Heart right ventricle (tissue), 16 donors: ENCODE results near the gene METTL3. TPM values are rescaled to one million over a fixed set of nuclear protein-coding genes. Genes with fewer than 3 reads are reported as not detected.
A peak's percentile ranks its signal among the peaks of the same experiment; 100 is the strongest.

Experiments
- ATAC-seq, 8 donors: fragments of 200-7000 bp; cut with Tn5 transposase; one replicate each; pipeline ENCODE4 v1.9.1; 2020; ENCODE audit warnings: mild to moderate bottlenecking in 8 of 8, moderate library complexity in 8 of 8, moderate number of reproducible peaks in 1 of 8
- DNase-seq, 2 donors: peaks; one replicate each; pipeline ENCODE4 v3.0.0-alpha.2; 2020
- H3K27ac ChIP-seq, 10 donors: fragments of 200-600 bp; sonication (generic) in 2 of 10; one replicate each; pipeline versions ENCODE4 v1.5.0 to v1.8.0; 2020 to 2022; ENCODE audit warnings: mild to moderate bottlenecking in 3 of 10
- H3K27me3 ChIP-seq, 7 donors: fragments of 200-600 bp; one replicate each; pipeline ENCODE4 v1.8.0; 2021 to 2022; ENCODE audit warnings: mild to moderate bottlenecking in 2 of 7
- H3K36me3 ChIP-seq, 9 donors: fragments of 200-600 bp; sonication (generic) in 1 of 9; one replicate each; pipeline versions ENCODE4 v1.5.0 to v1.8.0; 2020 to 2022; ENCODE audit warnings: mild to moderate bottlenecking in 2 of 9
- H3K4me1 ChIP-seq, 9 donors: fragments of 200-600 bp; sonication (generic) in 1 of 9; one replicate each; pipeline versions ENCODE4 v1.5.0 to v1.8.0; 2020 to 2022; ENCODE audit warnings: mild to moderate bottlenecking in 4 of 9
- H3K4me3 ChIP-seq, 10 donors: fragments of 200-600 bp; sonication (generic) in 2 of 10; one replicate each; pipeline versions ENCODE4 v1.5.0 to v1.8.0; 2020 to 2022; ENCODE audit warnings: mild to moderate bottlenecking in 7 of 10, moderate library complexity in 2 of 10
- H3K9me3 ChIP-seq, 11 donors: fragments of 200-600 bp in 10 of 11; sonication (generic) in 2 of 11; one replicate each; pipeline versions ENCODE4 v1.5.0 to v1.8.0; 2013 to 2022; ENCODE audit warnings: mild to moderate bottlenecking in 2 of 11, control low read depth in 1 of 11, moderate library complexity in 1 of 11
- WGBS, 2 donors: extraction: QIAGEN DNeasy Blood & Tissue Kit; methylation state at CpG; one replicate each; pipeline ENCODE4 v1.1.7; 2013; ENCODE audit warnings: inconsistent platforms in 1 of 2; 5-methylcytosine and 5-hydroxymethylcytosine counted together
- intact Hi-C, 10 donors: fragments of 100-400 bp; cut with DNase I; formaldehyde crosslinking; loops; one replicate each; pipeline versions ENCODE4 v1.11.1 to v1.14.2; 2022
- polyA plus RNA-seq, 2 donors: library from polyadenylated mRNA; stranded (reverse); fragments of 200-250 nt; gene quantifications; one replicate each; pipeline ENCODE4 v1.2.3, GENCODE V29; 2013
- total RNA-seq, 10 donors: library from RNA; stranded (reverse); fragmentation: NEBNext Ultra II Directional in 3 of 10; extraction: Animal tissue kit (Norgen Biotek cat#: 25700) in 3 of 10; gene quantifications; one replicate each; pipeline versions ENCODE4 v1.2.1 to v1.2.4, GENCODE V29; 2021 to 2023
- TF ChIP-seq, protein P1 (sequence below), 9 donors: fragments of 200-600 bp; sonication (generic) in 2 of 9; IDR thresholded peaks; one replicate each; pipeline versions ENCODE4 v1.5.0 to v1.8.0; 2021 to 2022; ENCODE audit warnings: antibody characterized with exemption in 9 of 9, mild to moderate bottlenecking in 5 of 9, moderate library complexity in 1 of 9
- donor health status: Arrhythmogenic right ventricular cardiomyopathy.
- donor health status: ischemic (EF 13 %, LVEDD 7.1; RV severe dilation, severe dysfunction).
- donor health status: healthy with polysubstance abuse.
- donor health status: DM: no; HTN: yes; CAD: no.
- donor health status: DM: no; HTN: no; CAD: no.
- donor health status: ischemic (EF 25% LVEDD 6.9; RV normal size, moderate dysfunction).
- donor health status: ischemic (EF 25% LVEDD 5.7; RV mildly dilated, moderate dysfunction).
- donor health status: healthy.
- donor health status: DM: yes; HTN: yes; CAD: no.
- donor health status: Ischemic cardiomyopathy.
- donor health status: ischemic (EF 35%, LVEDD 5.7; RV mildly dilated, moderate dysfunction).
- donor health status: nonischemic (EF 11% LVEDD 7.7; RV severe dilation, severe dysfunction).
- donor health status: DM: yes; HTN: yes; CAD: no.
- donor health status: PGD.
- donor health status: ischemic (EF 29% LVEDD 5.4; RV normal size, mild dysfunction).
- donor health status: nonischemic (EF 23%, LVEDD 6.1; RV moderate dilation, normal function).

The METTL3 gene
- total and polyA plus RNA-seq, 12 donors = 21.0 to 46.7 (median 24.0) TPM

DNA sequence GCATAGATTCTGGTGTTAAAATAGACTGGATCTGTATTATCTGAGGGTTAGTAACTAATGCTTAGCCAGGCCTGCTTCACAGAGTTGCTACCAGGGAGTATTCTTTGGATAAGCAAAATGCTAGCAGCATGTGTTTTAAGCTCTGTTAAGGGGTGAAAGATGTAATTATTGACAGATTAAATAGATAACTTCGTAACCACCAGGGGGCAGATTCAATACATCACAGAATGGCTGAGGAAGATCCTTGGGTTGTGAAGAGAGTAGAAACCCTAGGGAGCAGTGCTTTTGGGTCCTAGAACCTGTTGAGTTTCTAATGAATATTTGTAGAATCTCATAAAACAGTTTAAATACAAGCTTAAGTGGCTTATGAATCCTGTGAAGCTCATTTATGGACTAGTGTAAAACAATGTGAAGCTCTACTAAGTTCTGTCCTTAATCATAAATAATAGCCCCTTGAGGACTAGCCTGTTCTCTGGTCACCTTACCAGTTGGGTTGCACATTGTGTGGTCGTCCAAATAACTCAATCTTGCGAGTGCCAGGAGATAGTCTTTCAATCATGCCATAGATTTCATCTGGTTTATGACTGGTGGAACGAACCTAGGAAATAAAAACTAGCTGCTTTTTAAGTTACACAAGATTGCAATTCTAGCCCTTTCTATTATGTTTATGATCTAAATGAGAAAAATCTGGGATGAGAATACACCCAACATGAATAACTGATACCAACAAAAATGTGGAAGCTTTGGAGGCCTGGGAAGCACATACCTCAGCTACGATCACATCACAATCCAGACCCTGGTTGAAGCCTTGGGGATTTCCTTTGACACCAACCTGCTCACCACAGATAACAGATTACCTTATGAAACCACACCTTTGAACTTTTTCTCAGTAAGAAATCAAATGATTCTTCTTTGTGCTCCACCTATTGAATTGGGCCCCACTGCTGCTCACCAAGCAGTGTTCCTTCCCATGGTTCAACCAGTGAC lies 12.3 kb downstream of the METTL3 start:
- no peaks in the 10 kb centered on the region for H3K9me3 ChIP-seq
- peaks cover 0 to 100% (median 73%) of the 10 kb centered on the region in 9 donors for H3K36me3 ChIP-seq
- WGBS, 2 donors = 68 to 74% methylated on average over 5 of the region's 5 CpGs
- no peak for DNase-seq
- intact Hi-C loops = loop anchor here in 6 of 10 donors (2.0 to 10.0 kb wide), 3 partner anchors 56 to 58 kb away; no protein-coding TSS in a partner anchor
- no peak overlapping the region for H3K4me3 ChIP-seq
- no peaks in the 10 kb centered on the region for H3K27me3 ChIP-seq
- no peak overlapping the region for H3K27ac ChIP-seq
- no peaks in the 10 kb centered on the region for H3K4me1 ChIP-seq
- ATAC-seq = peak in 4 of 8 donors; percentile 22 to 32 (median 24)
- TF ChIP-seq, protein P1, sequence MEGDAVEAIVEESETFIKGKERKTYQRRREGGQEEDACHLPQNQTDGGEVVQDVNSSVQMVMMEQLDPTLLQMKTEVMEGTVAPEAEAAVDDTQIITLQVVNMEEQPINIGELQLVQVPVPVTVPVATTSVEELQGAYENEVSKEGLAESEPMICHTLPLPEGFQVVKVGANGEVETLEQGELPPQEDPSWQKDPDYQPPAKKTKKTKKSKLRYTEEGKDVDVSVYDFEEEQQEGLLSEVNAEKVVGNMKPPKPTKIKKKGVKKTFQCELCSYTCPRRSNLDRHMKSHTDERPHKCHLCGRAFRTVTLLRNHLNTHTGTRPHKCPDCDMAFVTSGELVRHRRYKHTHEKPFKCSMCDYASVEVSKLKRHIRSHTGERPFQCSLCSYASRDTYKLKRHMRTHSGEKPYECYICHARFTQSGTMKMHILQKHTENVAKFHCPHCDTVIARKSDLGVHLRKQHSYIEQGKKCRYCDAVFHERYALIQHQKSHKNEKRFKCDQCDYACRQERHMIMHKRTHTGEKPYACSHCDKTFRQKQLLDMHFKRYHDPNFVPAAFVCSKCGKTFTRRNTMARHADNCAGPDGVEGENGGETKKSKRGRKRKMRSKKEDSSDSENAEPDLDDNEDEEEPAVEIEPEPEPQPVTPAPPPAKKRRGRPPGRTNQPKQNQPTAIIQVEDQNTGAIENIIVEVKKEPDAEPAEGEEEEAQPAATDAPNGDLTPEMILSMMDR (IDR thresholded peaks at IDR 0.05) = peak; percentile 6 to 61 (median 49)

DNA sequence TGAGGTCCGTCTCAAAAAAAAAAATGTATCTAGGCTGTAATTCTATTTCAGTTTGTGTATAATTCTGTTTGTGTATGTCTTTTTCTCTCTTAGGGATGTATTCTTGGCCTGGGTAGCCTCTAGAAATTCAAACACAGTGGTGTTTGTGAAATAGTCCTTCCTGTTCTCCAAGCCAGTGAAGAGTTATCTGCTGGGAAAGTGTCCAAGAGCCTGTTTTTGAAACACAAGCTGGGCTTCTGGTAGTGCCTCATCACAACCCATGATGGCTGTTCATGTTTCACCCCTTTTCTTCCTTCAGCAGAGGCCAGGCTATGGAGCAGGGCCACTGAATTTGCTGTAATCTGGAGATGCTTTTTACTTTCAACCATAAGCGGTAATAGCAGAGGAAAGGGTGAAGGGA lies 14.7 kb downstream of the METTL3 start:
- intact Hi-C loops = loop anchor here in 5 of 10 donors (5.0 to 10.0 kb wide), 2 partner anchors 58 to 61 kb away; no protein-coding TSS in a partner anchor
- H3K36me3 ChIP-seq = peaks cover 0 to 100% (median 78%) of the 10 kb centered on the region in 9 donors
- ATAC-seq = peak in 4 of 8 donors; percentile 16 to 55 (median 26)

DNA sequence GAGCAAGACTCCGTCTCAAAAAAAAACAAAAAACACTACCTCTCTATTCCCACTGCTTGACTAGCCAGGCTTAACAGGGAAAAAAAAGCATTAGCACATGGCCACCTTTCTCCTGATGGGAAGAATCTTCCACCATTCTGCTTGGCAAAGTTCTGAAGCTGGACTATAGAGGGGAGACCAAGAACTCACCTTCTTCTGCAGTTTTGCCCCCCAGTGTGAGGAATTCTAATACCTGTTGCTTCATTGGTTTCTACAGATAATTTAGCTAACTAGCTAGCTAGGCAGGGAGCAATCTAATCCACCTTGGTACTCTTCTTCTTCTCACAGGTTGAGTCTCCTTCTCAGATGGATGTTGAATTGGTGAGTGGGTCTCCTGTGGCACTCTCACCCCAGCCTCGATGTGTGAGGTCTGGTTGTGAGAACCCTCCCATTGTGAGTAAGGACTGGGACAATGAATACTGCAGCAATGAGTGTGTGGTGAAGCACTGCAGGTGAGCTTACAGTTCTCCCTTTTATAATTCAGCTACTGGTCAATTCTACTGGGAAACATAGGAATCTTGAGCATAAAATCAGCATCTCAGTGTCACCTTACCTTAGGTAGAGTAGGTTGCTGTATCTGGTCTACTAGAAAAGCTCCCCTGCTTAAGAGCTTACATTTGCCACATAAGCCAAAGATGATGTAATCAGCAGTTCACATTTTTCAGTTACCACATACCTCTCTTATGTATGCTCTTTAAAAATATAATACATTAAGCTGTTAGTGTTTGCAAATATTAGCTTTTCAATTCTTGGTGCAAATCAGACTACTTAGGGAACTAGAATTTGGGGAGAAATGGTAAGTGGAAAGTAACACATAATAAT lies 16.0 kb downstream of the METTL3 start:
- Histone ChIP-seq H3K27ac (no peak overlapping the region), H3K4me3 (no peak overlapping the region), H3K4me1 (no peaks in the 10 kb centered on the region), H3K36me3 (peaks cover 0 to 100% (median 80%) of the 10 kb centered on the region in 9 donors), H3K9me3 (no peaks in the 10 kb centered on the region), H3K27me3 (no peaks in the 10 kb centered on the region)
- DNase-seq (no peak), ATAC-seq (no peak)
- intact Hi-C loops = loop anchor here in 5 of 10 donors (5.0 to 10.0 kb wide), 2 partner anchors 60 to 62 kb away; no protein-coding TSS in a partner anchor
- 90 to 91% methylated on average over 2 of the region's 2 CpGs for WGBS, 2 donors
- TF ChIP-seq, protein P1 (IDR thresholded peaks at IDR 0.05) = no peak

More for the DNA sequence above, 14.7 kb downstream of the METTL3 start:
- TF ChIP-seq, protein P1 (IDR thresholded peaks at IDR 0.05) = no peak
- H3K9me3 ChIP-seq = no peaks in the 10 kb centered on the region
- no peaks in the 10 kb centered on the region for H3K27me3 ChIP-seq
- H3K4me3 ChIP-seq = no peak overlapping the region
- WGBS, 2 donors = 86 to 95% methylated on average over 2 of the region's 2 CpGs
- H3K27ac ChIP-seq = no peak overlapping the region
- H3K4me1 ChIP-seq = no peaks in the 10 kb centered on the region
- no peak for DNase-seq

DNA sequence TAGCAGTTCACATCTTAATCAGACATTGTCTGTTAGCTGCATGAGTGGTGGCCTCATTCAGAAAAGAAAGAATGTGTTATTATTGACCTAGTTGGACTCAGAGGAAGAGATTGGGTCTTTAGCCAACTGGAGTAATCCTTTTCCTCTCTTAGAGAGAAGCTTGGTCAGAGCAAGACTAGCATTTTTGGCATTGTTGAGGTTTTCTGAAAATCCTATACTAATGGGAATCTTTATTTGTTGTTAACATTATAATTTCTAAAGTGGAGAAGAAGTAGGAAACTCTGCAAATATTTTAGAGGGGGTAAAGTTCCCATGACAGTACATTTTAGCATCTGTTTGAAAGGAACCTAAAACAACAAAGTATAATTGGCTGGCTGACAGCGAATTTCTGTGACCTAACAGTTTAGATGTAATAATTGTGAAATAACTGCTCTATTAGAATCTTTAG lies 24.5 kb downstream of the METTL3 start:
- intact Hi-C loops = no loop called here
- TF ChIP-seq, protein P1 (IDR thresholded peaks at IDR 0.05) = no peak
- DNase-seq (no peak), ATAC-seq (no peak)
- peaks cover 0 to 11% (median 0%) of the 10 kb centered on the region in 9 donors for H3K4me1 ChIP-seq
- H3K36me3 ChIP-seq = peaks cover 0 to 98% (median 41%) of the 10 kb centered on the region in 9 donors
- no peak overlapping the region for H3K4me3 ChIP-seq
- 90 to 94% methylated on average over 1 of the region's 1 CpG for WGBS, 2 donors
- no peaks in the 10 kb centered on the region for H3K27me3 ChIP-seq
- no peaks in the 10 kb centered on the region for H3K9me3 ChIP-seq
- H3K27ac ChIP-seq = no peak overlapping the region
